Smooth muscle cell (in vitro differentiated cells): ENCODE measurements around the gene FLRT1. TPM values are rescaled to one million over a fixed set of nuclear protein-coding genes. Genes with fewer than 3 reads are reported as not detected.

Experiments used
- DNase-seq: peaks from one replicate; lab custom pipeline; 2025; ENCODE audit not compliant: unreplicated experiment; lab: John Stamatoyannopoulos, UW
- H2AFZ ChIP-seq: fragments of 200-600 bp; sonication (generic); 2 replicates; pipeline ENCODE4 v1.6.0; 2016; ENCODE audit warnings: antibody characterized with exemption, low read depth, mild to moderate bottlenecking
- H3F3A ChIP-seq: fragments of 200-600 bp; sonication (generic); 2 replicates; pipeline ENCODE4 v1.6.0; 2017; ENCODE audit warnings: antibody characterized with exemption, low read depth
- H3K27ac ChIP-seq: fragments of 200-600 bp; sonication (generic); 2 replicates; pipeline ENCODE4 v1.5.1; 2016; ENCODE audit warnings: low read depth, mild to moderate bottlenecking
- H3K27me3 ChIP-seq: fragments of 200-600 bp; sonication (generic); 2 replicates; pipeline ENCODE4 v1.6.1; 2016; ENCODE audit warnings: low read depth, mild to moderate bottlenecking
- H3K36me3 ChIP-seq: fragments of 200-600 bp; sonication (generic); 2 replicates; pipeline ENCODE4 v1.5.1; 2016; ENCODE audit warnings: low read depth
- H3K4me1 ChIP-seq: fragments of 200-600 bp; sonication (generic); 2 replicates; pipeline ENCODE4 v1.5.1; 2016; ENCODE audit warnings: low read depth
- H3K4me2 ChIP-seq: fragments of 200-600 bp; sonication (generic); 2 replicates; pipeline ENCODE4 v1.6.0; 2016; ENCODE audit warnings: mild to moderate bottlenecking
- H3K4me3 ChIP-seq: fragments of 200-600 bp; sonication (generic); 2 replicates; pipeline ENCODE4 v1.5.1; 2016; ENCODE audit warnings: mild to moderate bottlenecking
- H3K79me2 ChIP-seq: fragments of 200-600 bp; sonication (generic); 2 replicates; pipeline ENCODE4 v1.6.0; 2016; ENCODE audit warnings: low read depth, mild to moderate bottlenecking
- H3K9ac ChIP-seq: fragments of 200-600 bp; sonication (generic); 2 replicates; pipeline ENCODE4 v1.6.0; 2016; ENCODE audit warnings: low read depth
- H3K9me3 ChIP-seq: fragments of 200-600 bp; sonication (generic); replicated peaks from 2 replicates; pipeline ENCODE4 v1.5.1; 2016; ENCODE audit warnings: low read depth
- H4K20me1 ChIP-seq: fragments of 200-600 bp; sonication (generic); 2 replicates; pipeline ENCODE4 v1.6.0; 2016; ENCODE audit warnings: low read depth
- WGBS: methylation state at CpG from one replicate; pipeline ENCODE4 v1.1.7; 2016; ENCODE audit warnings: low lambda C conversion rate; 5-methylcytosine and 5-hydroxymethylcytosine counted together
- polyA plus RNA-seq: library from polyadenylated mRNA; unstranded; fragments of >200 nt; fragmentation: Nextera tagmentation; extraction: Ambion mirVana; gene quantifications from 2 replicates; pipeline ENCODE4 v1.2.1, GENCODE V29; 2016
- total RNA-seq: library from RNA; depleted of rRNA; stranded (reverse); fragments of >200 nt; gene quantifications from 2 replicates; pipeline ENCODE4 v1.2.3, GENCODE V29; 2014
- TF ChIP-seq, protein P1 (sequence below): fragments of 200-600 bp; sonication (generic); IDR thresholded peaks from 2 replicates; pipeline ENCODE4 v1.5.1; 2017; ENCODE audit warnings: borderline replicate concordance, mild to moderate bottlenecking, antibody characterized with exemption; ENCODE audit not compliant: insufficient read depth, poor library complexity, severe bottlenecking

The FLRT1 gene
- total and polyA plus RNA-seq, 2 experiments from 2014 or later: 0.26 to 0.76 TPM

DNA sequence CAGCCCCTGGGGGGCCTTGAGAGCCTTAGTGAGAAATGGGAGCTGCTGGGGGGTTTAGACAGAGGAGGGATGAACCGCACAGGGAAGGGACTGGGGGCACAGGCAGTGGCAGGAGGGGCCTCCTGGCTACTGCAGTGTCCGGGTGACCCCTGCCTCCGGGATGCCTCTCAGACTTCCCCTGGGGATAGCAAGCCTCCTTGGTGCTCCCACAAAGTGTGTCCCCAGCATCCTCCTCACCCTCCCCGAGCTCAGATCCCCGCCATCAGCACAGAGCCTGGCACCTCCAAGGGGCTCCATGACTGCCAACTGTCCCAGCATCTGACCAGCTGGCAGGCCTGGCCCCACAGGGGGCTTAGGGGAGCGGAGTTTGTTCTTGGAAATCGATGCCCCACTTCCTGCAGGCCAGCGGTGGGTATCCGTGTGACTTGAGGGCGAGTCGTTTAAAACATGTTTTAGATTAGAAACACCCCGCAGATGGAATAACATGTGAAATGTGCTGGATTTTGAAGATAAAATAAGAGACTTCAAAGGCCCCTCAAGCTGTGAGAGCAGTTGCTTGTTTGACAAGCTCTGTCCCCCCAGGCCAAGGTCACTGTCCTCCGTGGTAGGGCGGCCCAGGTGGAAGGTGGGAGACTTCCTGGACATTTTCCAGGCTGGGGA, 13.5 kb upstream of the FLRT1 start:
- H3K4me3 ChIP-seq: no peak overlapping the region
- peaks cover 10% of the 10 kb centered on the region for H4K20me1 ChIP-seq
- H3K79me2 ChIP-seq: no peaks in the 10 kb centered on the region
- H3K27ac ChIP-seq: no peak overlapping the region
- DNase-seq: no peak
- TF ChIP-seq, protein P1, sequence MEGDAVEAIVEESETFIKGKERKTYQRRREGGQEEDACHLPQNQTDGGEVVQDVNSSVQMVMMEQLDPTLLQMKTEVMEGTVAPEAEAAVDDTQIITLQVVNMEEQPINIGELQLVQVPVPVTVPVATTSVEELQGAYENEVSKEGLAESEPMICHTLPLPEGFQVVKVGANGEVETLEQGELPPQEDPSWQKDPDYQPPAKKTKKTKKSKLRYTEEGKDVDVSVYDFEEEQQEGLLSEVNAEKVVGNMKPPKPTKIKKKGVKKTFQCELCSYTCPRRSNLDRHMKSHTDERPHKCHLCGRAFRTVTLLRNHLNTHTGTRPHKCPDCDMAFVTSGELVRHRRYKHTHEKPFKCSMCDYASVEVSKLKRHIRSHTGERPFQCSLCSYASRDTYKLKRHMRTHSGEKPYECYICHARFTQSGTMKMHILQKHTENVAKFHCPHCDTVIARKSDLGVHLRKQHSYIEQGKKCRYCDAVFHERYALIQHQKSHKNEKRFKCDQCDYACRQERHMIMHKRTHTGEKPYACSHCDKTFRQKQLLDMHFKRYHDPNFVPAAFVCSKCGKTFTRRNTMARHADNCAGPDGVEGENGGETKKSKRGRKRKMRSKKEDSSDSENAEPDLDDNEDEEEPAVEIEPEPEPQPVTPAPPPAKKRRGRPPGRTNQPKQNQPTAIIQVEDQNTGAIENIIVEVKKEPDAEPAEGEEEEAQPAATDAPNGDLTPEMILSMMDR: no peak
- WGBS: 79% methylated on average over 13 of the region's 14 CpGs
- no peaks in the 10 kb centered on the region for H3K27me3 ChIP-seq
- no peaks in the 10 kb centered on the region for H3F3A ChIP-seq
- no peak overlapping the region for H2AFZ ChIP-seq
- H3K9ac ChIP-seq: no peak overlapping the region
- no peaks in the 10 kb centered on the region for H3K36me3 ChIP-seq
- no peaks in the 10 kb centered on the region for H3K4me1 ChIP-seq
- no peaks in the 10 kb centered on the region for H3K9me3 ChIP-seq
- H3K4me2 ChIP-seq: no peak overlapping the region

GRCh38 chr11:64023712-64024710, 11.7 kb upstream of the FLRT1 start:
- no peaks in the 10 kb centered on the region for H3K36me3 ChIP-seq
- no peaks in the 10 kb centered on the region for H3K79me2 ChIP-seq
- 84% methylated on average over 20 of the region's 20 CpGs for WGBS
- no peaks in the 10 kb centered on the region for H3K27me3 ChIP-seq
- H3K9me3 ChIP-seq: no peaks in the 10 kb centered on the region
- TF ChIP-seq, protein P1: no peak
- no peak overlapping the region for H3K27ac ChIP-seq
- H4K20me1 ChIP-seq: peaks cover 1% of the 10 kb centered on the region
- peaks cover 14% of the 10 kb centered on the region for H3K4me1 ChIP-seq
- H3K9ac ChIP-seq: no peak overlapping the region
- no peak overlapping the region for H3K4me2 ChIP-seq
- no peaks in the 10 kb centered on the region for H3F3A ChIP-seq
- no peak for DNase-seq
- H2AFZ ChIP-seq: no peak overlapping the region
- H3K4me3 ChIP-seq: no peak overlapping the region

- H3K79me2 ChIP-seq: no peaks in the 10 kb centered on the region
- H3K36me3 ChIP-seq: no peaks in the 10 kb centered on the region
- DNase-seq: no peak
- H3K4me2 ChIP-seq: no peak overlapping the region
- WGBS: 61% methylated on average over 4 of the region's 4 CpGs
- no peaks in the 10 kb centered on the region for H3K9me3 ChIP-seq
- TF ChIP-seq, protein P1: no peak
- H3K9ac ChIP-seq: no peak overlapping the region
- peaks cover under 1% of the 10 kb centered on the region for H4K20me1 ChIP-seq
- H3F3A ChIP-seq: no peaks in the 10 kb centered on the region
- no peaks in the 10 kb centered on the region for H3K27me3 ChIP-seq
- no peak overlapping the region for H3K4me3 ChIP-seq
- H3K4me1 ChIP-seq: peaks cover 14% of the 10 kb centered on the region
- H2AFZ ChIP-seq: no peak overlapping the region
- H3K27ac ChIP-seq: no peak overlapping the region
These were observed 10.5 kb upstream of the FLRT1 start for GRCh38 chr11:64025205-64025604.
